Left ventricle myocardium inferior (tissue), 1 donor: ENCODE results near the gene GTF2F2. TPM values are rescaled to one million over a fixed set of nuclear protein-coding genes. Genes with fewer than 3 reads are reported as not detected.

Experiments used
- DNase-seq: peaks from one replicate; pipeline ENCODE4 v3.0.0-alpha.2; 2020
- H3K27ac ChIP-seq: fragments of 200-600 bp; replicated peaks from 2 replicates; pipeline ENCODE4 v1.8.0; 2021
- H3K27me3 ChIP-seq: fragments of 200-600 bp; 2 replicates; pipeline ENCODE4 v1.8.0; 2021; ENCODE audit warnings: low read depth
- H3K36me3 ChIP-seq: fragments of 200-600 bp; 2 replicates; pipeline ENCODE4 v1.8.0; 2021
- H3K4me1 ChIP-seq: fragments of 200-600 bp; 2 replicates; pipeline ENCODE4 v1.8.0; 2021
- H3K4me3 ChIP-seq: fragments of 200-600 bp; 2 replicates; pipeline ENCODE4 v1.8.0; 2021; ENCODE audit warnings: mild to moderate bottlenecking, moderate library complexity
- H3K9me3 ChIP-seq: fragments of 200-600 bp; replicated peaks from 2 replicates; pipeline ENCODE4 v1.8.0; 2021
- CTCF ChIP-seq: fragments of 200-600 bp; IDR thresholded peaks from 2 replicates; pipeline ENCODE4 v1.8.0; 2021; ENCODE audit warnings: antibody characterized with exemption, mild to moderate bottlenecking, borderline replicate concordance
- intact Hi-C: fragments of 100-400 bp; cut with micrococcal nuclease; formaldehyde crosslinking; loops from one replicate; pipeline ENCODE4 v1.11.0; 2022
- total RNA-seq: library from RNA; stranded (reverse); fragmentation: NEBNext Ultra II Directional; extraction: Animal tissue kit (Norgen Biotek cat#: 25700); gene quantifications from one replicate; pipeline ENCODE4 v1.2.1, GENCODE V29; 2021
- donor health status: DM: no; HTN: yes; CAD: no; lungs with severe emphysema.

GTF2F2 gene
- total RNA-seq, 1 donor from 2014 or later, result 23.1 TPM

- H3K4me3 ChIP-seq, result no peak overlapping the region
- no peak for TF ChIP-seq CTCF
- no peaks in the 10 kb centered on the region for H3K27me3 ChIP-seq
- DNase-seq, result no peak
- no peak overlapping the region for H3K27ac ChIP-seq
- peaks cover 5% of the 10 kb centered on the region for H3K4me1 ChIP-seq
- no peaks in the 10 kb centered on the region for H3K36me3 ChIP-seq
- intact Hi-C loops, result no loop called here
- no peaks in the 10 kb centered on the region for H3K9me3 ChIP-seq
Observed at GRCh38 chr13:45174478-45174877, 54.2 kb downstream of the GTF2F2 start.

- no peak overlapping the region for H3K4me3 ChIP-seq
- no peaks in the 10 kb centered on the region for H3K9me3 ChIP-seq
- H3K27me3 ChIP-seq, result no peaks in the 10 kb centered on the region
- no peak for TF ChIP-seq CTCF
- intact Hi-C loops, result no loop called here
- H3K4me1 ChIP-seq, result peaks cover 5% of the 10 kb centered on the region
- no peaks in the 10 kb centered on the region for H3K36me3 ChIP-seq
- DNase-seq, result no peak
- H3K27ac ChIP-seq, result no peak overlapping the region
Observed at GRCh38 chr13:45178349-45179162, 58.2 kb downstream of the GTF2F2 start.

GRCh38 chr13:45179428-45179827, 59.1 kb downstream of the GTF2F2 start:
- DNase-seq, result no peak
- Histone ChIP-seq H3K36me3 (no peaks in the 10 kb centered on the region), H3K4me3 (no peak overlapping the region), H3K4me1 (peaks cover 5% of the 10 kb centered on the region), H3K27ac (no peak overlapping the region), H3K27me3 (no peaks in the 10 kb centered on the region), H3K9me3 (no peaks in the 10 kb centered on the region)
- intact Hi-C loops, result no loop called here
- TF ChIP-seq CTCF, result no peak

- Histone ChIP-seq H3K9me3 (no peaks in the 10 kb centered on the region), H3K36me3 (no peaks in the 10 kb centered on the region), H3K4me3 (no peak overlapping the region), H3K27ac (no peak overlapping the region), H3K27me3 (no peaks in the 10 kb centered on the region), H3K4me1 (peaks cover 5% of the 10 kb centered on the region)
- no peak for TF ChIP-seq CTCF
- intact Hi-C loops, result no loop called here
- no peak for DNase-seq
Observed at GRCh38 chr13:45180303-45180702, 60.0 kb downstream of the GTF2F2 start.

- no peak overlapping the region for H3K4me3 ChIP-seq
- no peaks in the 10 kb centered on the region for H3K27me3 ChIP-seq
- no peaks in the 10 kb centered on the region for H3K9me3 ChIP-seq
- no peak for TF ChIP-seq CTCF
- no peak for DNase-seq
- peaks cover 5% of the 10 kb centered on the region for H3K4me1 ChIP-seq
- H3K27ac ChIP-seq, result no peak overlapping the region
- H3K36me3 ChIP-seq, result no peaks in the 10 kb centered on the region
- intact Hi-C loops, result no loop called here
Observed at GRCh38 chr13:45180713-45181601, 60.6 kb downstream of the GTF2F2 start.
